OCI-LY1 (cell line): ENCODE results near the gene NUMB.

ENCODE experiments used
- H2AFZ ChIP-seq: fragments of 200-600 bp; sonication (generic), shearing (Covaris generic); 2 replicates; pipeline ENCODE4 v1.6.0; 2014; ENCODE audit warnings: antibody characterized with exemption, mild to moderate bottlenecking, low read length
- H3F3A ChIP-seq: fragments of 200-600 bp; sonication (generic), shearing (Covaris generic); 2 replicates; pipeline ENCODE4 v1.6.0; 2014; ENCODE audit warnings: mild to moderate bottlenecking, antibody characterized with exemption, low read length, moderate library complexity; ENCODE audit not compliant: insufficient read depth
- H3K27ac ChIP-seq: fragments of 200-600 bp; sonication (generic); 2 replicates; pipeline ENCODE4 v1.5.1; 2014; ENCODE audit warnings: low read length, mixed run types, mild to moderate bottlenecking, low read depth; ENCODE audit not compliant: poor library complexity, severe bottlenecking
- H3K27me3 ChIP-seq: fragments of 200-600 bp; sonication (generic); 2 replicates; pipeline ENCODE4 v1.6.0; 2014; ENCODE audit warnings: antibody characterized with exemption, mild to moderate bottlenecking, low read length, moderate library complexity; ENCODE audit not compliant: insufficient read depth
- H3K36me3 ChIP-seq: fragments of 200-600 bp; sonication (generic); 2 replicates; pipeline ENCODE4 v1.6.1; 2014; ENCODE audit warnings: mild to moderate bottlenecking, antibody characterized with exemption, low read length, moderate library complexity, mixed read lengths; ENCODE audit not compliant: insufficient read depth
- H3K4me1 ChIP-seq: fragments of 200-600 bp; sonication (generic); 2 replicates; pipeline ENCODE4 v1.5.1; 2014; ENCODE audit warnings: mild to moderate bottlenecking, low read length, moderate library complexity; ENCODE audit not compliant: insufficient read depth, severe bottlenecking
- H3K4me2 ChIP-seq: fragments of 200-600 bp; sonication (generic), shearing (Covaris generic); 2 replicates; pipeline ENCODE4 v1.6.1; 2014; ENCODE audit warnings: low read length
- H3K4me3 ChIP-seq: fragments of 200-600 bp; sonication (generic); 2 replicates; pipeline ENCODE4 v1.5.1; 2014; ENCODE audit warnings: low read length, low read depth, mild to moderate bottlenecking, mixed read lengths; ENCODE audit not compliant: poor library complexity, severe bottlenecking
- H3K79me2 ChIP-seq: fragments of 200-600 bp; shearing (Covaris generic); 2 replicates; pipeline ENCODE4 v1.6.1; 2016; ENCODE audit warnings: mixed run types, low read length, mixed read lengths; ENCODE audit not compliant: insufficient read depth
- H3K9ac ChIP-seq: fragments of 200-600 bp; sonication (generic), shearing (Covaris generic); 2 replicates; pipeline ENCODE4 v1.6.1; 2014; ENCODE audit warnings: mild to moderate bottlenecking, low read length, mixed read lengths
- H3K9me2 ChIP-seq: fragments of 200-600 bp; sonication (generic), shearing (Covaris generic); 2 replicates; pipeline ENCODE4 v1.6.1; 2014; ENCODE audit warnings: low read depth, mild to moderate bottlenecking, low read length, mixed read lengths
- H3K9me3 ChIP-seq: fragments of 200-600 bp; shearing (Covaris generic); 2 replicates; pipeline ENCODE4 v1.6.1; 2014; ENCODE audit warnings: low read length, mixed read lengths
- H4K20me1 ChIP-seq: fragments of 200-600 bp; sonication (generic), shearing (Covaris generic); 2 replicates; pipeline ENCODE4 v1.6.0; 2016; ENCODE audit warnings: mild to moderate bottlenecking, low read length; ENCODE audit not compliant: insufficient read depth
- EZH2 ChIP-seq: fragments of 200-600 bp; sonication (generic), shearing (Covaris generic); IDR thresholded peaks from 2 replicates; pipeline ENCODE4 v1.8.0; 2017; ENCODE audit warnings: borderline replicate concordance, mixed run types, mild to moderate bottlenecking, antibody characterized with exemption, low read length, moderate library complexity, mixed read lengths
- TF ChIP-seq, protein P1 (sequence below): fragments of 200-600 bp; sonication (generic), shearing (Covaris generic); IDR thresholded peaks from 2 replicates; pipeline ENCODE4 v1.5.1; 2017; ENCODE audit warnings: mild to moderate bottlenecking, antibody characterized with exemption, low read length, moderate library complexity, mixed read lengths

The NUMB gene

GRCh38 chr14:73474952-73475351 is 16.6 kb upstream of the NUMB start:
- Histone ChIP-seq H3K27me3 (no peaks in the 10 kb centered on the region), H4K20me1 (no peaks in the 10 kb centered on the region)

GRCh38 chr14:73472185-73473114 is 14.1 kb upstream of the NUMB start:
- Histone ChIP-seq H4K20me1 (no peaks in the 10 kb centered on the region), H3K4me1 (no peaks in the 10 kb centered on the region), H3F3A (no peaks in the 10 kb centered on the region), H3K9me2 (no peaks in the 10 kb centered on the region), H3K27ac (no peak overlapping the region), H3K27me3 (no peaks in the 10 kb centered on the region), H2AFZ (no peak overlapping the region), H3K4me2 (no peak overlapping the region), H3K79me2 (no peaks in the 10 kb centered on the region), H3K9ac (no peak overlapping the region), H3K36me3 (no peaks in the 10 kb centered on the region), H3K4me3 (no peak overlapping the region), H3K9me3 (no peaks in the 10 kb centered on the region)
- TF ChIP-seq, protein P1, sequence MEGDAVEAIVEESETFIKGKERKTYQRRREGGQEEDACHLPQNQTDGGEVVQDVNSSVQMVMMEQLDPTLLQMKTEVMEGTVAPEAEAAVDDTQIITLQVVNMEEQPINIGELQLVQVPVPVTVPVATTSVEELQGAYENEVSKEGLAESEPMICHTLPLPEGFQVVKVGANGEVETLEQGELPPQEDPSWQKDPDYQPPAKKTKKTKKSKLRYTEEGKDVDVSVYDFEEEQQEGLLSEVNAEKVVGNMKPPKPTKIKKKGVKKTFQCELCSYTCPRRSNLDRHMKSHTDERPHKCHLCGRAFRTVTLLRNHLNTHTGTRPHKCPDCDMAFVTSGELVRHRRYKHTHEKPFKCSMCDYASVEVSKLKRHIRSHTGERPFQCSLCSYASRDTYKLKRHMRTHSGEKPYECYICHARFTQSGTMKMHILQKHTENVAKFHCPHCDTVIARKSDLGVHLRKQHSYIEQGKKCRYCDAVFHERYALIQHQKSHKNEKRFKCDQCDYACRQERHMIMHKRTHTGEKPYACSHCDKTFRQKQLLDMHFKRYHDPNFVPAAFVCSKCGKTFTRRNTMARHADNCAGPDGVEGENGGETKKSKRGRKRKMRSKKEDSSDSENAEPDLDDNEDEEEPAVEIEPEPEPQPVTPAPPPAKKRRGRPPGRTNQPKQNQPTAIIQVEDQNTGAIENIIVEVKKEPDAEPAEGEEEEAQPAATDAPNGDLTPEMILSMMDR: peak; percentile 78
- no peak for TF ChIP-seq EZH2

More at GRCh38 chr14:73474952-73475351, 16.6 kb upstream of the NUMB start:
- H3K4me2 ChIP-seq: no peak overlapping the region
- no peaks in the 10 kb centered on the region for H3K36me3 ChIP-seq
- no peaks in the 10 kb centered on the region for H3F3A ChIP-seq
- H2AFZ ChIP-seq: no peak overlapping the region
- TF ChIP-seq EZH2: no peak
- TF ChIP-seq, protein P1: no peak
- no peaks in the 10 kb centered on the region for H3K9me3 ChIP-seq
- H3K79me2 ChIP-seq: no peaks in the 10 kb centered on the region
- H3K9ac ChIP-seq: no peak overlapping the region
- no peak overlapping the region for H3K27ac ChIP-seq
- H3K9me2 ChIP-seq: no peaks in the 10 kb centered on the region
- no peaks in the 10 kb centered on the region for H3K4me1 ChIP-seq
- H3K4me3 ChIP-seq: no peak overlapping the region

DNA sequence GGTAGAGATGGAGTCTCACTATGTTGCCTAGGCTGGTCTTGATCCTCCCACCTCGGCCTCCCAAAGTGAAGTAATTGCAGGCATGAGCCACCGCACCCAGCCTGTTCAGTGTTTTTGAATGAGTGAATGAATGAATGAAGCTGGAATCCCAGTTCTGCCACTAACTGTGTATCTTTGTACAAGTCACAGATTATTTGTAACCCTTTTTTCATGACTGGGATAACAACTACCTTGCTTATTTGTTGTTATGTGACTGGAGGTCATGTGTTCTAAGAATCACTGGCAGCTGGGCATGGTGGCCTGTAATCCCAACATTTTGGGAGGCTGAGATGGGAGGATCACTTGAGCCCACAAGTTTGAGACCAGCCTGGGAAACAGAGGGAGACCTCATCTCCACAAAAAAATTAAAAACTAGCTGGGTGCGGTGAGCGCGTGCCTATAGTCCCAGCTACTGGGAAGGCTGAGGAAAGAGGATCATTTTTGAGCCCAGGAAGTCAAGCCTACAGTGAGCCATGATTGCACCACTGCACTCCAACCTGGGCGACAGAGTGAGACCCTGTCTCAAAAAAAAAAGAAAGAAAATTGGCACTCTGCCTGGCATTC is 13.3 kb upstream of the NUMB start:
- Histone ChIP-seq H3K4me3 (no peak overlapping the region), H3K36me3 (no peaks in the 10 kb centered on the region), H3F3A (no peaks in the 10 kb centered on the region), H2AFZ (no peak overlapping the region), H3K79me2 (no peaks in the 10 kb centered on the region), H3K9me2 (no peaks in the 10 kb centered on the region), H3K4me2 (no peak overlapping the region), H3K9ac (no peak overlapping the region), H3K27me3 (no peaks in the 10 kb centered on the region), H3K27ac (no peak overlapping the region), H4K20me1 (no peaks in the 10 kb centered on the region), H3K9me3 (no peaks in the 10 kb centered on the region), H3K4me1 (no peaks in the 10 kb centered on the region)
- TF ChIP-seq EZH2: no peak
- TF ChIP-seq, protein P1: no peak
